Measurements from ENCODE around the gene PHF21A. TPM values are rescaled to one million over a fixed set of nuclear protein-coding genes. Genes with fewer than 3 reads are reported as not detected.

Gene PHF21A
- total RNA-seq, 1 experiment from 2014 or later, result 29.4 TPM

GRCh38 chr11:46010100-46010499 lies 111.2 kb downstream of the PHF21A start (continued):
- TF ChIP-seq E2F1 (CRISPR knock-in tag; IDR thresholded peaks at IDR 0.05), result no peak
- TF ChIP-seq MYBL2 (CRISPR knock-in tag; IDR thresholded peaks at IDR 0.05), result no peak
- TF ChIP-seq ELF4 (CRISPR knock-in tag; IDR thresholded peaks at IDR 0.05; ENCODE audit: low read depth), result no peak
- TF ChIP-seq E2F4 (CRISPR knock-in tag; IDR thresholded peaks at IDR 0.05; ENCODE audit: borderline replicate concordance, low read depth), result no peak
- TF ChIP-seq ATF6 (CRISPR knock-in tag; IDR thresholded peaks at IDR 0.05), result no peak
- no peak for TF ChIP-seq MLX (CRISPR knock-in tag; IDR thresholded peaks at IDR 0.05)
- no peak for TF ChIP-seq ATF2 (CRISPR knock-in tag; IDR thresholded peaks at IDR 0.05; ENCODE audit: borderline replicate concordance, low read depth)
- no peak for TF ChIP-seq FOXJ3 (CRISPR knock-in tag; IDR thresholded peaks at IDR 0.05; ENCODE audit: borderline replicate concordance)
- no peak for TF ChIP-seq ZNF396 (CRISPR knock-in tag; IDR thresholded peaks at IDR 0.05; ENCODE audit: borderline replicate concordance)
- TF ChIP-seq NR2C2 (CRISPR knock-in tag; IDR thresholded peaks at IDR 0.05), result no peak
- TF ChIP-seq ZSCAN18 (CRISPR knock-in tag; IDR thresholded peaks at IDR 0.05), result no peak
- no peak for TF ChIP-seq E2F5 (CRISPR knock-in tag; IDR thresholded peaks at IDR 0.05)
- TF ChIP-seq RELA (CRISPR knock-in tag; IDR thresholded peaks at IDR 0.05; ENCODE audit: borderline replicate concordance), result no peak
- no peak for TF ChIP-seq NR3C1 (CRISPR knock-in tag; conservative IDR thresholded peaks at IDR 0.05; ENCODE audit: low read depth)
- TF ChIP-seq ATF3 (CRISPR knock-in tag; conservative IDR thresholded peaks at IDR 0.05), result no peak

GRCh38 chr11:46009647-46010046 lies 111.6 kb downstream of the PHF21A start:
- ChIA-PET CTCF (interaction anchor here (2.2 kb wide), 1 partner anchor 45 kb away, joined by 11 read pairs; no protein-coding TSS in a partner anchor), POLR2A (no interaction called here)
- Mint-ChIP-seq H3K27me3 (ENCODE audit: low read depth) (no peaks in the 10 kb centered on the region), H3K27ac (no peak overlapping the region), H3K36me3 (no peaks in the 10 kb centered on the region), H3K4me1 (peaks cover 42% of the 10 kb centered on the region), H3K9me3 (peaks cover 4% of the 10 kb centered on the region), H3K4me3 (no peak overlapping the region)
- DNase-seq (ENCODE audit: low spot score) (no peak), ATAC-seq (no peak)
- TF ChIP-seq ZNF512 (CRISPR knock-in tag; IDR thresholded peaks at IDR 0.05; ENCODE audit: borderline replicate concordance) (no peak), ESRRA (CRISPR knock-in tag; IDR thresholded peaks at IDR 0.05; ENCODE audit: borderline replicate concordance) (no peak), HMGXB4 (CRISPR knock-in tag; IDR thresholded peaks at IDR 0.05) (no peak)

Measured in WTC11 (cell line).